Large intestine (tissue), 3 donors: ENCODE measurements around the gene DUS2. TPM values are rescaled to one million over a fixed set of nuclear protein-coding genes. Genes with fewer than 3 reads are reported as not detected.
"Not testable (repeated sequence)": the region's sequence is repeated elsewhere in the genome, so short reads cannot be mapped to it uniquely, and the experiment has no call there.

Experiments used
- DNase-seq, 2 donors: peaks; one replicate each; pipeline versions ENCODE4 v3.0.0 to v3.0.0-alpha.2; 2013
- H3K27ac ChIP-seq: one replicate; pipeline ENCODE4 v1.5.1; 2013; ENCODE audit warnings: low read length
- H3K27me3 ChIP-seq: 2 replicates; pipeline ENCODE4 v1.6.1; 2013; ENCODE audit warnings: low read length; ENCODE audit not compliant: control insufficient read depth, insufficient read depth
- H3K36me3 ChIP-seq: 2 replicates; pipeline ENCODE4 v1.6.1; 2013; ENCODE audit warnings: low read length; ENCODE audit not compliant: control insufficient read depth, insufficient read depth
- H3K4me1 ChIP-seq: one replicate; pipeline ENCODE4 v1.6.1; 2013; ENCODE audit warnings: low read length; ENCODE audit not compliant: control insufficient read depth, insufficient read depth
- H3K4me3 ChIP-seq: one replicate; pipeline ENCODE4 v1.5.1; 2013; ENCODE audit warnings: low read length
- H3K9me3 ChIP-seq: one replicate; pipeline ENCODE4 v1.6.1; 2013; ENCODE audit warnings: mild to moderate bottlenecking, low read depth, low read length, moderate library complexity; ENCODE audit not compliant: control insufficient read depth
- WGBS: methylation state at CpG from one replicate; pipeline ENCODE4 v1.1.5; 2013; ENCODE audit warnings: low lambda C conversion rate; ENCODE audit not compliant: insufficient coverage; 5-methylcytosine and 5-hydroxymethylcytosine counted together
- polyA plus RNA-seq: library from polyadenylated mRNA; unstranded; fragments of 120-200 nt; gene quantifications from one replicate; pipeline ENCODE4 v1.2.1, GENCODE V29; 2013

The DUS2 gene
- polyA plus RNA-seq, 1 donor: 12.2 TPM

- H3K36me3 ChIP-seq, H3K4me1 ChIP-seq, H3K27me3 ChIP-seq, H3K27ac ChIP-seq, DNase-seq, H3K4me3 ChIP-seq: not testable (repeated sequence)
- peaks cover 17% of the 10 kb centered on the region for H3K9me3 ChIP-seq
- 100% methylated on average over 2 of the region's 5 CpGs for WGBS
Measured at GRCh38 chr16:68109156-68109555, 86.1 kb downstream of the DUS2 start.

GRCh38 chr16:68110611-68111010 is 87.5 kb downstream of the DUS2 start:
- H3K9me3 ChIP-seq, H3K27me3 ChIP-seq, H3K4me1 ChIP-seq, DNase-seq, H3K4me3 ChIP-seq, H3K36me3 ChIP-seq, H3K27ac ChIP-seq: not testable (repeated sequence)
- WGBS: no CpG with 5 or more reads among the region's 2 CpGs

GRCh38 chr16:68111379-68111778 is 88.3 kb downstream of the DUS2 start:
- Histone ChIP-seq H3K27ac (no peak overlapping the region), H3K9me3 (peaks cover 10% of the 10 kb centered on the region), H3K36me3 (no peaks in the 10 kb centered on the region), H3K27me3 (no peaks in the 10 kb centered on the region), H3K4me3 (no peak overlapping the region), H3K4me1 (no peaks in the 10 kb centered on the region)
- no peak for DNase-seq
- WGBS: no CpG with 5 or more reads among the region's 2 CpGs

GRCh38 chr16:68113059-68113761 is 90.1 kb downstream of the DUS2 start:
- Histone ChIP-seq H3K4me1 (no peaks in the 10 kb centered on the region), H3K4me3 (no peak overlapping the region), H3K9me3 (peaks cover 10% of the 10 kb centered on the region), H3K27ac (no peak overlapping the region), H3K27me3 (no peaks in the 10 kb centered on the region), H3K36me3 (no peaks in the 10 kb centered on the region)
- no peak for DNase-seq
- no CpG with 5 or more reads among the region's 5 CpGs for WGBS

GRCh38 chr16:68113765-68114240 is 90.7 kb downstream of the DUS2 start:
- no peak for DNase-seq
- no peak overlapping the region for H3K4me3 ChIP-seq
- no peak overlapping the region for H3K27ac ChIP-seq
- no peaks in the 10 kb centered on the region for H3K4me1 ChIP-seq
- H3K9me3 ChIP-seq: peaks cover 10% of the 10 kb centered on the region
- no CpG with 5 or more reads among the region's 12 CpGs for WGBS
- H3K27me3 ChIP-seq: no peaks in the 10 kb centered on the region
- no peaks in the 10 kb centered on the region for H3K36me3 ChIP-seq

GRCh38 chr16:68114939-68115338 is 91.9 kb downstream of the DUS2 start:
- not testable (repeated sequence) for H3K27me3 ChIP-seq, DNase-seq, H3K4me1 ChIP-seq, H3K27ac ChIP-seq, H3K36me3 ChIP-seq, H3K9me3 ChIP-seq, H3K4me3 ChIP-seq
- 94% methylated on average over 2 of the region's 8 CpGs for WGBS

GRCh38 chr16:68115851-68116250 is 92.8 kb downstream of the DUS2 start:
- Histone ChIP-seq H3K27me3 (no peaks in the 10 kb centered on the region), H3K27ac (no peak overlapping the region), H3K9me3 (peaks cover 3% of the 10 kb centered on the region), H3K4me3 (no peak overlapping the region), H3K4me1 (no peaks in the 10 kb centered on the region), H3K36me3 (no peaks in the 10 kb centered on the region)
- no peak for DNase-seq
- WGBS: 86% methylated on average over 1 of the region's 2 CpGs

GRCh38 chr16:68116256-68116867 is 93.3 kb downstream of the DUS2 start:
- no peaks in the 10 kb centered on the region for H3K4me1 ChIP-seq
- H3K27ac ChIP-seq: peak overlapping the region; percentile 11
- H3K27me3 ChIP-seq: no peaks in the 10 kb centered on the region
- peak; percentile 70 to 83 for DNase-seq
- no CpG with 5 or more reads among the region's 2 CpGs for WGBS
- H3K4me3 ChIP-seq: no peak overlapping the region
- peaks cover 3% of the 10 kb centered on the region for H3K9me3 ChIP-seq
- no peaks in the 10 kb centered on the region for H3K36me3 ChIP-seq

GRCh38 chr16:68117884-68118283 is 94.8 kb downstream of the DUS2 start:
- 92% methylated on average over 3 of the region's 3 CpGs for WGBS
- no peaks in the 10 kb centered on the region for H3K27me3 ChIP-seq
- peaks cover 4% of the 10 kb centered on the region for H3K36me3 ChIP-seq
- H3K27ac ChIP-seq: no peak overlapping the region
- no peaks in the 10 kb centered on the region for H3K4me1 ChIP-seq
- H3K9me3 ChIP-seq: no peaks in the 10 kb centered on the region
- no peak overlapping the region for H3K4me3 ChIP-seq
- no peak for DNase-seq

GRCh38 chr16:68118954-68119353 is 95.9 kb downstream of the DUS2 start:
- H3K27ac ChIP-seq: not testable (repeated sequence)

GRCh38 chr16:68120496-68120895 is 97.4 kb downstream of the DUS2 start:
- not testable (repeated sequence) for H3K27me3 ChIP-seq, DNase-seq, H3K4me1 ChIP-seq, H3K27ac ChIP-seq, H3K36me3 ChIP-seq, H3K4me3 ChIP-seq, H3K9me3 ChIP-seq
- WGBS: no CpG with 5 or more reads among the region's 5 CpGs

More at GRCh38 chr16:68118954-68119353, 95.9 kb downstream of the DUS2 start:
- DNase-seq, H3K27me3 ChIP-seq, H3K4me3 ChIP-seq, H3K36me3 ChIP-seq, H3K9me3 ChIP-seq, H3K4me1 ChIP-seq: not testable (repeated sequence)
- 86% methylated on average over 1 of the region's 13 CpGs for WGBS
